Left lung (tissue), 10 donors: ENCODE measurements around the gene PTPRN2. TPM values are rescaled to one million over a fixed set of nuclear protein-coding genes. Genes with fewer than 3 reads are reported as not detected.

Experiments used
- ATAC-seq: fragments of 200-7000 bp; cut with Tn5 transposase; one replicate; pipeline ENCODE4 v1.9.1; 2020; ENCODE audit warnings: moderate library complexity
- DNase-seq, 4 donors: peaks; one replicate each; pipeline ENCODE4 v3.0.0-alpha.2; 2013 to 2020
- H3K27ac ChIP-seq, 2 donors: fragments of 200-600 bp; sonication (generic) in 1 of 2; one replicate each; pipeline versions ENCODE4 v1.5.0 to v1.8.0; 2020 to 2021
- H3K27me3 ChIP-seq, 2 donors: fragments of 200-600 bp; sonication (generic) in 1 of 2; one replicate each; pipeline versions ENCODE4 v1.5.0 to v1.8.0; 2020 to 2021
- H3K36me3 ChIP-seq, 2 donors: fragments of 200-600 bp; sonication (generic) in 1 of 2; one replicate each; pipeline versions ENCODE4 v1.5.0 to v1.8.0; 2020 to 2021
- H3K4me1 ChIP-seq, 2 donors: fragments of 200-600 bp; one replicate each; pipeline ENCODE4 v1.8.0; 2021
- H3K4me3 ChIP-seq, 2 donors: fragments of 200-600 bp; sonication (generic) in 1 of 2; one replicate each; pipeline versions ENCODE4 v1.5.0 to v1.8.0; 2020 to 2021; ENCODE audit warnings: mild to moderate bottlenecking in 1 of 2
- H3K9me3 ChIP-seq, 2 donors: fragments of 200-600 bp; sonication (generic) in 1 of 2; one replicate each; pipeline versions ENCODE4 v1.5.0 to v1.8.0; 2020 to 2021
- CTCF ChIP-seq, 2 donors: fragments of 200-600 bp; sonication (generic) in 1 of 2; IDR thresholded peaks; one replicate each; pipeline versions ENCODE4 v1.5.0 to v1.8.0; 2021; ENCODE audit warnings: antibody characterized with exemption in 2 of 2
- intact Hi-C, 2 donors: fragments of 100-400 bp; cut with DNase I; formaldehyde crosslinking; loops; one replicate each; pipeline versions ENCODE4 v1.11.2 to v1.14.2; 2022
- polyA plus RNA-seq, 6 donors: library from polyadenylated mRNA; unstranded; fragments of 120-200 nt; gene quantifications; one replicate each; pipeline ENCODE4 v1.2.1, GENCODE V29; 2013; ENCODE audit not compliant: insufficient read length in 6 of 6
- total RNA-seq, 2 donors: library from RNA; stranded (reverse); fragmentation: NEBNext Ultra II Directional; extraction: Animal tissue kit (Norgen Biotek cat#: 25700); gene quantifications; one replicate each; pipeline ENCODE4 v1.2.1, GENCODE V29; 2021
- donor health status: DM: no; HTN: yes; CAD: no.
- donor health status: DM: no; HTN: no; CAD: no.

PTPRN2 gene
- total and polyA plus RNA-seq, 8 donors: 4.0 to 7.8 (median 6.8) TPM

- DNase-seq (peak in 2 of 4 donors; percentile 21 to 62), ATAC-seq (no peak)
- Histone ChIP-seq H3K27ac (no peak overlapping the region), H3K9me3 (no peaks in the 10 kb centered on the region), H3K36me3 (no peaks in the 10 kb centered on the region), H3K4me1 (no peaks in the 10 kb centered on the region), H3K27me3 (no peaks in the 10 kb centered on the region), H3K4me3 (no peak overlapping the region)
- intact Hi-C loops: no loop called here
- TF ChIP-seq CTCF (IDR thresholded peaks at IDR 0.05): no peak
Measured at GRCh38 chr7:157540606-157541294, 1046.9 kb downstream of the PTPRN2 start.

GRCh38 chr7:157540020-157540419 is 1047.6 kb downstream of the PTPRN2 start:
- Histone ChIP-seq H3K36me3 (no peaks in the 10 kb centered on the region), H3K27ac (no peak overlapping the region), H3K27me3 (no peaks in the 10 kb centered on the region), H3K9me3 (no peaks in the 10 kb centered on the region), H3K4me1 (no peaks in the 10 kb centered on the region), H3K4me3 (no peak overlapping the region)
- intact Hi-C loops: no loop called here
- no peak for ATAC-seq
- TF ChIP-seq CTCF (IDR thresholded peaks at IDR 0.05): no peak
- DNase-seq: peak in 2 of 4 donors; percentile 23 to 66

GRCh38 chr7:157539521-157539920 is 1048.1 kb downstream of the PTPRN2 start:
- H3K27me3 ChIP-seq: no peaks in the 10 kb centered on the region
- ATAC-seq (no peak), DNase-seq (peak in 1 of 4 donors; percentile 31)
- no peaks in the 10 kb centered on the region for H3K36me3 ChIP-seq
- intact Hi-C loops: no loop called here
- no peak overlapping the region for H3K27ac ChIP-seq
- H3K9me3 ChIP-seq: no peaks in the 10 kb centered on the region
- H3K4me1 ChIP-seq: no peaks in the 10 kb centered on the region
- no peak for TF ChIP-seq CTCF (IDR thresholded peaks at IDR 0.05)
- H3K4me3 ChIP-seq: no peak overlapping the region

GRCh38 chr7:157538735-157539134 is 1048.9 kb downstream of the PTPRN2 start:
- ATAC-seq (no peak), DNase-seq (peak in 1 of 4 donors; percentile 10)
- Histone ChIP-seq H3K9me3 (no peaks in the 10 kb centered on the region), H3K27me3 (no peaks in the 10 kb centered on the region), H3K27ac (no peak overlapping the region), H3K4me3 (no peak overlapping the region), H3K36me3 (no peaks in the 10 kb centered on the region), H3K4me1 (no peaks in the 10 kb centered on the region)
- intact Hi-C loops: no loop called here
- TF ChIP-seq CTCF (IDR thresholded peaks at IDR 0.05): no peak

GRCh38 chr7:157538321-157538720 is 1049.3 kb downstream of the PTPRN2 start:
- TF ChIP-seq CTCF (IDR thresholded peaks at IDR 0.05): no peak
- Histone ChIP-seq H3K27me3 (no peaks in the 10 kb centered on the region), H3K27ac (no peak overlapping the region), H3K4me3 (no peak overlapping the region), H3K9me3 (no peaks in the 10 kb centered on the region), H3K4me1 (no peaks in the 10 kb centered on the region), H3K36me3 (no peaks in the 10 kb centered on the region)
- no peak for ATAC-seq
- peak in 1 of 4 donors; percentile 44 for DNase-seq
- intact Hi-C loops: no loop called here
